Measurements from ENCODE around the gene AP5B1.

- no peak for TF ChIP-seq CTCF (IDR thresholded peaks at IDR 0.05)
- no peak for TF ChIP-seq EP300 (IDR thresholded peaks at IDR 0.05)
- TF ChIP-seq POLR2A (IDR thresholded peaks at IDR 0.05) = no peak
Measured at GRCh38 chr11:65786008-65786785, 5.4 kb upstream of the AP5B1 start.
